Lower leg skin (tissue), 3 donors: ENCODE data around the gene CXADR.

Experiments
- POLR2A ChIP-seq, 2 donors: fragments of 450-650 bp; IDR thresholded peaks; one replicate each; pipeline ENCODE4 v1.6.1; 2016 to 2017; ENCODE audit warnings: antibody characterized with exemption in 2 of 2, mild to moderate bottlenecking in 1 of 2, moderate library complexity in 1 of 2
- TF ChIP-seq, protein P1 (sequence below), 3 donors: fragments of 450-650 bp; IDR thresholded peaks; one replicate each; pipeline ENCODE4 v1.5.1; 2016; ENCODE audit warnings: antibody characterized with exemption in 3 of 3, mild to moderate bottlenecking in 3 of 3, moderate library complexity in 2 of 3

- TF ChIP-seq, protein P1, sequence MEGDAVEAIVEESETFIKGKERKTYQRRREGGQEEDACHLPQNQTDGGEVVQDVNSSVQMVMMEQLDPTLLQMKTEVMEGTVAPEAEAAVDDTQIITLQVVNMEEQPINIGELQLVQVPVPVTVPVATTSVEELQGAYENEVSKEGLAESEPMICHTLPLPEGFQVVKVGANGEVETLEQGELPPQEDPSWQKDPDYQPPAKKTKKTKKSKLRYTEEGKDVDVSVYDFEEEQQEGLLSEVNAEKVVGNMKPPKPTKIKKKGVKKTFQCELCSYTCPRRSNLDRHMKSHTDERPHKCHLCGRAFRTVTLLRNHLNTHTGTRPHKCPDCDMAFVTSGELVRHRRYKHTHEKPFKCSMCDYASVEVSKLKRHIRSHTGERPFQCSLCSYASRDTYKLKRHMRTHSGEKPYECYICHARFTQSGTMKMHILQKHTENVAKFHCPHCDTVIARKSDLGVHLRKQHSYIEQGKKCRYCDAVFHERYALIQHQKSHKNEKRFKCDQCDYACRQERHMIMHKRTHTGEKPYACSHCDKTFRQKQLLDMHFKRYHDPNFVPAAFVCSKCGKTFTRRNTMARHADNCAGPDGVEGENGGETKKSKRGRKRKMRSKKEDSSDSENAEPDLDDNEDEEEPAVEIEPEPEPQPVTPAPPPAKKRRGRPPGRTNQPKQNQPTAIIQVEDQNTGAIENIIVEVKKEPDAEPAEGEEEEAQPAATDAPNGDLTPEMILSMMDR (IDR thresholded peaks at IDR 0.05), result no peak
- no peak for TF ChIP-seq POLR2A (IDR thresholded peaks at IDR 0.05)
Observed at GRCh38 chr21:17519208-17519738, 6.4 kb downstream of the CXADR start.
